ENCODE results near the gene SSB. TPM values are rescaled to one million over a fixed set of nuclear protein-coding genes. Genes with fewer than 3 reads are reported as not detected.

SSB gene
- total and polyA plus RNA-seq, 9 of the 15 experiments (the other 6 are each of a cell fraction or from before 2014, with no cell fraction given): 317 to 849 (median 515) TPM

DNA sequence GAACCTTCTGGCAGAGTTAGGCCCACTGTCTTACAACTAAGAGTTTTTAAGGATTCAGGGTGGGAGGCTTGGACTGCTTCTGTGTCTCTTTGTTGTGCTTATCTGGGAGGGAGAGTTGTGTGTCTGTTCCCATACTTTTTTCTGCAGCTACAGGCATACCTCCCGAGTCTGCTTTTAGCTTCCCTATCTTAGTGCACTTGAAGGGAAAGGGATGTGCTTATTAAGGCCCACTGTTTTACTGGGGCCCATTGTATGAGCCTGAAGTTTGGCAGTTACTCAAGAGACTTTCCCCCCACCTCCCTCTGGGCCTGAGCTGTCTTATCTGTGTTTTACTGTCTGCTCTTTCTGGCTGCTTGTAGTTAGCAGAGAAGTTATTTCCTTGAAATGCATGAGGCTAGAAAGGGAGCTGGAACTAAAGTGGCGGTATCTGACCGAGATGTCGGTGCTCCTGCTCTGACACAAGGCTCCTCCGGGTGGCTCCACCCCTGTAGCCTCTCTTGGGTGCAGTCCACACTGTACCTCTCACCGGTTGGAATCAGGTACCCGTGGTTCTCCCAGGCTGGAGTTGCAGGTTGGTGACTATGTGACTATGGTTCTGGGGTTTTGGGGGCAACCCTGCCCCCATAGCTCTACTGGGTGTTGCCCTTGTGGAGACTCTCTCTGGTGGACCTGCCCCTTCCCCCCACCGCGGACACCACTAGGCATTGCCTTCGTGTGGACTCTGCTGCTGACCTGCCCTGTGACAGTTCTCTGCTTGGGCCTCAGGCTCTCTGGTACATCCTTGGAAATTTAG lies 41.5 kb downstream of the SSB start (continued):
- TF ChIP-seq, protein P1, sequence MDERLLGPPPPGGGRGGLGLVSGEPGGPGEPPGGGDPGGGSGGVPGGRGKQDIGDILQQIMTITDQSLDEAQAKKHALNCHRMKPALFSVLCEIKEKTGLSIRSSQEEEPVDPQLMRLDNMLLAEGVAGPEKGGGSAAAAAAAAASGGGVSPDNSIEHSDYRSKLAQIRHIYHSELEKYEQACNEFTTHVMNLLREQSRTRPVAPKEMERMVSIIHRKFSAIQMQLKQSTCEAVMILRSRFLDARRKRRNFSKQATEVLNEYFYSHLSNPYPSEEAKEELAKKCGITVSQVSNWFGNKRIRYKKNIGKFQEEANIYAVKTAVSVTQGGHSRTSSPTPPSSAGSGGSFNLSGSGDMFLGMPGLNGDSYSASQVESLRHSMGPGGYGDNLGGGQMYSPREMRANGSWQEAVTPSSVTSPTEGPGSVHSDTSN (CRISPR knock-in tag; IDR thresholded peaks at IDR 0.05; ENCODE audit: low read depth): no peak
- TF ChIP-seq, protein P1 (tag; conservative IDR thresholded peaks at IDR 0.05; ENCODE audit: low read depth): 0 out of 2 replicates have a peak, but pooled peaks have one; percentile 19
- TF ChIP-seq ZNF644 (tag; IDR thresholded peaks at IDR 0.05; ENCODE audit: low read depth): no peak
- TF ChIP-seq PHTF2 (CRISPR knock-in tag; IDR thresholded peaks at IDR 0.05): no peak
- TF ChIP-seq, protein P2, sequence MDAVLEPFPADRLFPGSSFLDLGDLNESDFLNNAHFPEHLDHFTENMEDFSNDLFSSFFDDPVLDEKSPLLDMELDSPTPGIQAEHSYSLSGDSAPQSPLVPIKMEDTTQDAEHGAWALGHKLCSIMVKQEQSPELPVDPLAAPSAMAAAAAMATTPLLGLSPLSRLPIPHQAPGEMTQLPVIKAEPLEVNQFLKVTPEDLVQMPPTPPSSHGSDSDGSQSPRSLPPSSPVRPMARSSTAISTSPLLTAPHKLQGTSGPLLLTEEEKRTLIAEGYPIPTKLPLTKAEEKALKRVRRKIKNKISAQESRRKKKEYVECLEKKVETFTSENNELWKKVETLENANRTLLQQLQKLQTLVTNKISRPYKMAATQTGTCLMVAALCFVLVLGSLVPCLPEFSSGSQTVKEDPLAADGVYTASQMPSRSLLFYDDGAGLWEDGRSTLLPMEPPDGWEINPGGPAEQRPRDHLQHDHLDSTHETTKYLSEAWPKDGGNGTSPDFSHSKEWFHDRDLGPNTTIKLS (IDR thresholded peaks at IDR 0.05; ENCODE audit: borderline replicate concordance, low read depth): peak; percentile 21; the same call in 1 of the 2 replicates
- TF ChIP-seq, protein P3, sequence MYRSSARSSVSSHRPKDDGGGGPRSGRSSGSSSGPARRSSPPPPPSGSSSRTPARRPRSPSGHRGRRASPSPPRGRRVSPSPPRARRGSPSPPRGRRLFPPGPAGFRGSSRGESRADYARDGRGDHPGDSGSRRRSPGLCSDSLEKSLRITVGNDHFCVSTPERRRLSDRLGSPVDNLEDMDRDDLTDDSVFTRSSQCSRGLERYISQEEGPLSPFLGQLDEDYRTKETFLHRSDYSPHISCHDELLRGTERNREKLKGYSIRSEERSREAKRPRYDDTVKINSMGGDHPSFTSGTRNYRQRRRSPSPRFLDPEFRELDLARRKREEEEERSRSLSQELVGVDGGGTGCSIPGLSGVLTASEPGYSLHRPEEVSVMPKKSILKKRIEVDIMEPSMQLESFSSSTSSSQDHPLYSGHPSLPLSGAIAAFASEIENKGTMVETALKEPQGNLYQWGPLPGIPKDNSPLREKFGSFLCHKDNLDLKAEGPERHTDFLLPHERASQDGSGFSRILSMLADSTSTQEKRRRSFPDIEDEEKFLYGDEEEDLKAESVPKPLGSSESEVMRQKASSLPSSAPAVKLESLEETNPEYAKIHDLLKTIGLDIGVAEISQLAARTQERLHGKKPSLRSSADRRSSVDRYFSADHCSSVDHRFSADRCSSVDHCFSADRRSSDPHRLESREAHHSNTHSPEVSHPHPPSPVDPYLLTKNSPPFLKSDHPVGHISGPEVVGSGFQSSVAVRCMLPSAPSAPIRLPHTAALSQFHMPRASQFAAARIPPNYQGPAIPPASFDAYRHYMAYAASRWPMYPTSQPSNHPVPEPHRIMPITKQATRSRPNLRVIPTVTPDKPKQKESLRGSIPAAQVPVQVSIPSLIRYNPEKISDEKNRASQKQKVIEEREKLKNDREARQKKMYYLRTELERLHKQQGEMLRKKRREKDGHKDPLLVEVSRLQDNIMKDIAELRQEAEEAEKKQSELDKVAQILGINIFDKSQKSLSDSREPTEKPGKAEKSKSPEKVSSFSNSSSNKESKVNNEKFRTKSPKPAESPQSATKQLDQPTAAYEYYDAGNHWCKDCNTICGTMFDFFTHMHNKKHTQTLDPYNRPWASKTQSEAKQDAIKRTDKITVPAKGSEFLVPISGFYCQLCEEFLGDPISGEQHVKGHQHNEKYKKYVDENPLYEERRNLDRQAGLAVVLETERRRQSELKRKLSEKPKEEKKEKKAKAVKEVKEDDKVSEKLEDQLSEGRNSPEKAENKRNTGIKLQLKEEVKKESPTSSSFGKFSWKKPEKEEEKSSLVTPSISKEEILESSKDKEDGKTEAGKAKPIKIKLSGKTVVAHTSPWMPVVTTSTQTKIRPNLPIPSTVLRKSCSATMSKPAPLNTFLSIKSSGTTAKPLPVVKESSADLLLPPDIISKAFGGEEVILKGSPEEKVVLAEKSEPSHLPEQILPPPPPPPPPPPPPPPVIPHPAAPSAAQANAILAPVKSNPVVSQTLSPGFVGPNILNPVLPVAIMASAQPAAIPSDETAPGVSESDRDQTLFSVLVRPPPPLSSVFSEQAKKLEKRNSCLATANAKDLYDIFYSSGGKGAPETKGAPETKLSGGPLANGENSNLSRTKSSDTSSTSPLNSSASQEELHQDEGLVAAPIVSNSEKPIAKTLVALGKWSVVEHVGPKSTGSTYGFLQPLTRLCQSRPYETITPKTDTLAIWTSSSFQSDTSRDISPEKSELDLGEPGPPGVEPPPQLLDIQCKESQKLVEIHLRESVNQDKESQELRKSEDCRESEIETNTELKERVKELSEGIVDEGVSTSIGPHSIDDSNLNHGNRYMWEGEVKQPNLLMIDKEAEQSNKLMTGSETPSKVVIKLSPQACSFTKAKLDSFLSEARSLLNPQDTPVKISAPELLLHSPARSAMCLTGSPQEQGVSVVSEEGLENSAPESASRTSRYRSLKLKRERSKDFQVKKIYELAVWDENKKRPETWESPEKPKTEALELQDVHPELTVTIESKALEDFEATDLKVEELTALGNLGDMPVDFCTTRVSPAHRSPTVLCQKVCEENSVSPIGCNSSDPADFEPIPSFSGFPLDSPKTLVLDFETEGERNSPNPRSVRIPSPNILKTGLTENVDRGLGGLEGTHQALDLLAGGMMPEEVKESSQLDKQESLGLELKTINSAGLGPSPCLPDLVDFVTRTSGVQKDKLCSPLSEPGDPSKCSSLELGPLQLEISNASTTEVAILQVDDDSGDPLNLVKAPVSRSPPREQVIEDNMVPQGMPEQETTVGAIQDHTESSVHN (IDR thresholded peaks at IDR 0.05; ENCODE audit: borderline replicate concordance in 1 of 2, low read depth in 1 of 2): 0 out of 4 replicates have a peak, but pooled peaks of 1 of the 2 experiments have one; percentile 22
- no peak for TF ChIP-seq CSDE1 (IDR thresholded peaks at IDR 0.05)
- peak in 1 of 2 experiments; percentile 53; a peak in 2 of 4 replicates for TF ChIP-seq NONO (IDR thresholded peaks at IDR 0.05; ENCODE audit: low read depth in 2 of 2, low read length in 1 of 2)
- TF ChIP-seq PRMT5 (CRISPR knock-in tag; IDR thresholded peaks at IDR 0.05): no peak
- TF ChIP-seq SAFB (IDR thresholded peaks at IDR 0.05; ENCODE audit: borderline replicate concordance, low read depth, low read length): no peak
- TF ChIP-seq, protein P4, sequence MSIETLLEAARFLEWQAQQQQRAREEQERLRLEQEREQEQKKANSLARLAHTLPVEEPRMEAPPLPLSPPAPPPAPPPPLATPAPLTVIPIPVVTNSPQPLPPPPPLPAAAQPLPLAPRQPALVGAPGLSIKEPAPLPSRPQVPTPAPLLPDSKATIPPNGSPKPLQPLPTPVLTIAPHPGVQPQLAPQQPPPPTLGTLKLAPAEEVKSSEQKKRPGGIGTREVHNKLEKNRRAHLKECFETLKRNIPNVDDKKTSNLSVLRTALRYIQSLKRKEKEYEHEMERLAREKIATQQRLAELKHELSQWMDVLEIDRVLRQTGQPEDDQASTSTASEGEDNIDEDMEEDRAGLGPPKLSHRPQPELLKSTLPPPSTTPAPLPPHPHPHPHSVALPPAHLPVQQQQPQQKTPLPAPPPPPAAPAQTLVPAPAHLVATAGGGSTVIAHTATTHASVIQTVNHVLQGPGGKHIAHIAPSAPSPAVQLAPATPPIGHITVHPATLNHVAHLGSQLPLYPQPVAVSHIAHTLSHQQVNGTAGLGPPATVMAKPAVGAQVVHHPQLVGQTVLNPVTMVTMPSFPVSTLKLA (conservative IDR thresholded peaks at IDR 0.05): peak in 1 of 2 experiments; percentile 68; a peak in 2 of 4 replicates
